ENCODE data around the gene AMMECR1.

DNA sequence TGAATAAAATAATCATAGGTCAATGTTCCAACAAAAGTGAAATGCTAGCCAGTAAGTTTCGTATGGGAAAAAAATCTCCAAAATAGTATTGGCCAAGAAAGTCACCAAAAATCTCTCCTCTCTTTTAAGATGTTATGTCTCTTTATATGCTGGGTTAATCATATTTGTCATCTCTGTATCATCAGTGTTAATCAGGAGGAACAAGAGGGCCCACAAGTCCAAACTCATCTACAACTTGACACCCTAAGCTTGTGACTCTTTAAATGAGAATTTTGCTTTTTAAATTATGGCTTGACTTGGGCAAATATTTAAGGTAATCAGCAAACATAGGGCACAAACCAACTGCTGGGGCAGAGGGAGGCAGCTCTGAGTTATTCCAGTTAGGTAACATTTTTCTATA, 75.5 kb downstream of the AMMECR1 start:
- TF ChIP-seq POLR2A (IDR thresholded peaks at IDR 0.05; ENCODE audit: extremely low read depth, insufficient read length) = no peak
- TF ChIP-seq, protein P1, sequence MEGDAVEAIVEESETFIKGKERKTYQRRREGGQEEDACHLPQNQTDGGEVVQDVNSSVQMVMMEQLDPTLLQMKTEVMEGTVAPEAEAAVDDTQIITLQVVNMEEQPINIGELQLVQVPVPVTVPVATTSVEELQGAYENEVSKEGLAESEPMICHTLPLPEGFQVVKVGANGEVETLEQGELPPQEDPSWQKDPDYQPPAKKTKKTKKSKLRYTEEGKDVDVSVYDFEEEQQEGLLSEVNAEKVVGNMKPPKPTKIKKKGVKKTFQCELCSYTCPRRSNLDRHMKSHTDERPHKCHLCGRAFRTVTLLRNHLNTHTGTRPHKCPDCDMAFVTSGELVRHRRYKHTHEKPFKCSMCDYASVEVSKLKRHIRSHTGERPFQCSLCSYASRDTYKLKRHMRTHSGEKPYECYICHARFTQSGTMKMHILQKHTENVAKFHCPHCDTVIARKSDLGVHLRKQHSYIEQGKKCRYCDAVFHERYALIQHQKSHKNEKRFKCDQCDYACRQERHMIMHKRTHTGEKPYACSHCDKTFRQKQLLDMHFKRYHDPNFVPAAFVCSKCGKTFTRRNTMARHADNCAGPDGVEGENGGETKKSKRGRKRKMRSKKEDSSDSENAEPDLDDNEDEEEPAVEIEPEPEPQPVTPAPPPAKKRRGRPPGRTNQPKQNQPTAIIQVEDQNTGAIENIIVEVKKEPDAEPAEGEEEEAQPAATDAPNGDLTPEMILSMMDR (IDR thresholded peaks at IDR 0.05; ENCODE audit: low read depth, low read length) = no peak
- TF ChIP-seq MYC (IDR thresholded peaks at IDR 0.05; ENCODE audit: low read depth, low read length) = no peak

All from NB4 (cell line).